Trophoblast cell (in vitro differentiated cells and primary cell): ENCODE data around the gene TXNRD2.

ENCODE experiments used
- DNase-seq, 2 donors: peaks; one replicate each; pipeline ENCODE4 v3.0.0-alpha.2; 2016
- H2AFZ ChIP-seq: 2 replicates; pipeline ENCODE4 v1.6.1; 2013; ENCODE audit warnings: low read length, moderate library complexity, mild to moderate bottlenecking; ENCODE audit not compliant: insufficient read depth, poor library complexity
- H2AK5ac ChIP-seq: 2 replicates; pipeline ENCODE4 v1.6.1; 2013; ENCODE audit warnings: mild to moderate bottlenecking, low read length
- H2BK120ac ChIP-seq: 2 replicates; pipeline ENCODE4 v1.6.1; 2013; ENCODE audit warnings: low read length, mild to moderate bottlenecking, moderate library complexity; ENCODE audit not compliant: insufficient read depth, poor library complexity
- H2BK12ac ChIP-seq: 2 replicates; pipeline ENCODE4 v1.6.1; 2013; ENCODE audit warnings: mild to moderate bottlenecking, low read length, moderate library complexity
- H2BK5ac ChIP-seq: 2 replicates; pipeline ENCODE4 v1.6.1; 2013; ENCODE audit warnings: low read length, low read depth, moderate library complexity, mild to moderate bottlenecking; ENCODE audit not compliant: poor library complexity
- H3K14ac ChIP-seq: 2 replicates; pipeline ENCODE4 v1.6.1; 2013; ENCODE audit warnings: mild to moderate bottlenecking, low read length
- H3K18ac ChIP-seq: 2 replicates; pipeline ENCODE4 v1.6.1; 2013; ENCODE audit warnings: mild to moderate bottlenecking, low read length
- H3K23ac ChIP-seq: 2 replicates; pipeline ENCODE4 v1.6.1; 2013; ENCODE audit warnings: low read length
- H3K27ac ChIP-seq: 2 replicates; pipeline ENCODE4 v1.5.1; 2013; ENCODE audit warnings: low read depth, mild to moderate bottlenecking, inconsistent platforms, low read length, moderate library complexity
- H3K27me3 ChIP-seq: 2 replicates; pipeline ENCODE4 v1.6.1; 2013; ENCODE audit warnings: inconsistent platforms, mild to moderate bottlenecking, low read length, moderate library complexity; ENCODE audit not compliant: insufficient read depth
- H3K36me3 ChIP-seq, 2 experiments: 1 replicate in 1 of 2; 2 replicates in 1 of 2; pipeline ENCODE4 v1.6.1; 2013; ENCODE audit warnings: low read length in 2 of 2, mild to moderate bottlenecking in 2 of 2, moderate library complexity in 1 of 2; ENCODE audit not compliant: insufficient read depth in 2 of 2, control insufficient read depth in 1 of 2
- H3K4ac ChIP-seq: 2 replicates; pipeline ENCODE4 v1.6.1; 2013; ENCODE audit warnings: low read depth, mild to moderate bottlenecking, low read length, moderate library complexity
- H3K4me1 ChIP-seq, 2 experiments: 1 replicate in 1 of 2; 2 replicates in 1 of 2; pipeline ENCODE4 v1.6.1; 2013; ENCODE audit warnings: low read length in 2 of 2, mild to moderate bottlenecking in 2 of 2, moderate library complexity in 1 of 2; ENCODE audit not compliant: insufficient read depth in 2 of 2, control insufficient read depth in 1 of 2
- H3K4me2 ChIP-seq: 2 replicates; pipeline ENCODE4 v1.6.1; 2013; ENCODE audit warnings: inconsistent platforms, mild to moderate bottlenecking, low read length, moderate library complexity
- H3K4me3 ChIP-seq: 2 replicates; pipeline ENCODE4 v1.5.1; 2013; ENCODE audit warnings: mild to moderate bottlenecking, low read depth, low read length, inconsistent platforms
- H3K79me1 ChIP-seq: one replicate; pipeline ENCODE4 v1.6.1; 2013; ENCODE audit warnings: low read length
- H3K79me2 ChIP-seq: 2 replicates; pipeline ENCODE4 v1.6.1; 2013; ENCODE audit warnings: low read length, mild to moderate bottlenecking; ENCODE audit not compliant: control insufficient read depth, insufficient read depth, poor library complexity
- H3K9ac ChIP-seq: 2 replicates; pipeline ENCODE4 v1.6.1; 2013; ENCODE audit warnings: mild to moderate bottlenecking, low read length
- H3K9me3 ChIP-seq: 2 replicates; pipeline ENCODE4 v1.6.1; 2013; ENCODE audit warnings: low read depth, mild to moderate bottlenecking, control low read depth, inconsistent platforms, low read length; ENCODE audit not compliant: insufficient read depth
- H4K12ac ChIP-seq: 2 replicates; pipeline ENCODE4 v1.6.1; 2013; ENCODE audit warnings: low read depth, mild to moderate bottlenecking, low read length, moderate library complexity
- H4K8ac ChIP-seq: 2 replicates; pipeline ENCODE4 v1.6.1; 2013; ENCODE audit warnings: low read depth, mild to moderate bottlenecking, low read length, moderate library complexity
- H4K91ac ChIP-seq: one replicate; pipeline ENCODE4 v1.6.1; 2013; ENCODE audit warnings: low read depth, mild to moderate bottlenecking, low read length, moderate library complexity
- WGBS: extraction: QIAGEN DNeasy Blood & Tissue Kit; methylation state at CpG from one replicate; pipeline ENCODE4 v1.1.7; 2013; ENCODE audit warnings: missing lambda C conversion rate; ENCODE audit not compliant: insufficient read length, insufficient coverage; ENCODE audit errors: extremely low coverage; 5-methylcytosine and 5-hydroxymethylcytosine counted together

TXNRD2 gene

GRCh38 chr22:19891317-19892256, 50.0 kb downstream of the TXNRD2 start:
- no CpG with 5 or more reads among the region's 32 CpGs for WGBS
- peak overlapping the region; percentile 93 for H3K14ac ChIP-seq
- H3K9me3 ChIP-seq = no peaks in the 10 kb centered on the region
- peak overlapping the region; percentile 85 for H4K8ac ChIP-seq
- peak overlapping the region; percentile 94 for H2BK12ac ChIP-seq
- peak overlapping the region; percentile 19 for H3K23ac ChIP-seq
- H3K9ac ChIP-seq = peak overlapping the region; percentile 44
- peak overlapping the region; percentile 85 for H3K18ac ChIP-seq
- H3K36me3 ChIP-seq = no peaks in the 10 kb centered on the region
- H3K79me2 ChIP-seq = peaks cover 17% of the 10 kb centered on the region
- H3K4me3 ChIP-seq = no peak overlapping the region
- H2BK120ac ChIP-seq = peak overlapping the region; percentile 95
- peak overlapping the region; percentile 98 for H4K91ac ChIP-seq
- H3K4ac ChIP-seq = peak overlapping the region; percentile 51
- H3K27ac ChIP-seq = peak overlapping the region; percentile 97
- H3K27me3 ChIP-seq = no peaks in the 10 kb centered on the region
- H2AFZ ChIP-seq = peak overlapping the region; percentile 33
- H2AK5ac ChIP-seq = peak overlapping the region; percentile 96
- H4K12ac ChIP-seq = no peak overlapping the region
- peak; percentile 92 to 95 for DNase-seq
- H3K4me1 ChIP-seq = peaks cover 28 to 42% of the 10 kb centered on the region in 2 experiments
- peaks cover 49% of the 10 kb centered on the region for H3K79me1 ChIP-seq
- peak overlapping the region; percentile 94 for H2BK5ac ChIP-seq
- H3K4me2 ChIP-seq = peak overlapping the region; percentile 52

GRCh38 chr22:19890502-19891316, 50.9 kb downstream of the TXNRD2 start:
- H3K9ac ChIP-seq = no peak overlapping the region
- H2BK12ac ChIP-seq = peak overlapping the region; percentile 85
- H2AK5ac ChIP-seq = peak overlapping the region; percentile 96
- H3K4me3 ChIP-seq = no peak overlapping the region
- no peak overlapping the region for H3K23ac ChIP-seq
- H3K27me3 ChIP-seq = no peaks in the 10 kb centered on the region
- H4K8ac ChIP-seq = peak overlapping the region; percentile 49
- no CpG with 5 or more reads among the region's 20 CpGs for WGBS
- peak; percentile 45 to 66 for DNase-seq
- peak overlapping the region; percentile 59 for H3K27ac ChIP-seq
- peak overlapping the region; percentile 71 for H3K14ac ChIP-seq
- peaks cover 17% of the 10 kb centered on the region for H3K79me2 ChIP-seq
- H2AFZ ChIP-seq = peak overlapping the region; percentile 20
- H2BK120ac ChIP-seq = peak overlapping the region; percentile 92
- H3K79me1 ChIP-seq = peaks cover 54% of the 10 kb centered on the region
- H3K4me2 ChIP-seq = no peak overlapping the region
- no peaks in the 10 kb centered on the region for H3K9me3 ChIP-seq
- H3K4ac ChIP-seq = peak overlapping the region; percentile 56
- H3K18ac ChIP-seq = peak overlapping the region; percentile 44
- no peak overlapping the region for H4K12ac ChIP-seq
- peak overlapping the region; percentile 98 for H4K91ac ChIP-seq
- H2BK5ac ChIP-seq = peak overlapping the region; percentile 93
- H3K4me1 ChIP-seq = peaks cover 36 to 47% of the 10 kb centered on the region in 2 experiments
- H3K36me3 ChIP-seq = no peaks in the 10 kb centered on the region

- H3K14ac ChIP-seq = peak overlapping the region; percentile 81
- H2AFZ ChIP-seq = peak overlapping the region; percentile 46
- peak overlapping the region; percentile 88 for H2AK5ac ChIP-seq
- peak overlapping the region; percentile 99 for H2BK12ac ChIP-seq
- H3K27ac ChIP-seq = no peak overlapping the region
- peaks cover 61% of the 10 kb centered on the region for H3K79me1 ChIP-seq
- H3K4me2 ChIP-seq = no peak overlapping the region
- no peak overlapping the region for H3K9ac ChIP-seq
- H2BK5ac ChIP-seq = peak overlapping the region; percentile 49
- peaks cover 40 to 53% of the 10 kb centered on the region in 2 experiments for H3K4me1 ChIP-seq
- no peak for DNase-seq
- H3K4ac ChIP-seq = peak overlapping the region; percentile 16
- WGBS = no CpG with 5 or more reads among the region's 9 CpGs
- H3K27me3 ChIP-seq = no peaks in the 10 kb centered on the region
- no peaks in the 10 kb centered on the region for H3K36me3 ChIP-seq
- peak overlapping the region; percentile 81 for H2BK120ac ChIP-seq
- no peak overlapping the region for H3K4me3 ChIP-seq
- H4K91ac ChIP-seq = peak overlapping the region; percentile 98
- peaks cover 17% of the 10 kb centered on the region for H3K79me2 ChIP-seq
- no peak overlapping the region for H3K23ac ChIP-seq
- no peaks in the 10 kb centered on the region for H3K9me3 ChIP-seq
- H4K12ac ChIP-seq = no peak overlapping the region
- H3K18ac ChIP-seq = peak overlapping the region; percentile 72
- H4K8ac ChIP-seq = no peak overlapping the region
Measured at GRCh38 chr22:19889951-19890350, 51.7 kb downstream of the TXNRD2 start.

- H3K4me1 ChIP-seq = peaks cover 39 to 50% of the 10 kb centered on the region in 2 experiments
- H3K27me3 ChIP-seq = no peaks in the 10 kb centered on the region
- no peak overlapping the region for H3K27ac ChIP-seq
- H3K4ac ChIP-seq = no peak overlapping the region
- H3K14ac ChIP-seq = peak overlapping the region; percentile 45
- H3K4me3 ChIP-seq = no peak overlapping the region
- peak overlapping the region; percentile 96 for H2BK12ac ChIP-seq
- H2BK5ac ChIP-seq = peak overlapping the region; percentile 36
- DNase-seq = no peak
- H2BK120ac ChIP-seq = peak overlapping the region; percentile 9
- no CpG with 5 or more reads among the region's 17 CpGs for WGBS
- H3K36me3 ChIP-seq = no peaks in the 10 kb centered on the region
- H4K12ac ChIP-seq = no peak overlapping the region
- peak overlapping the region; percentile 74 for H2AK5ac ChIP-seq
- H3K4me2 ChIP-seq = no peak overlapping the region
- H3K79me1 ChIP-seq = peaks cover 61% of the 10 kb centered on the region
- peaks cover 16% of the 10 kb centered on the region for H3K79me2 ChIP-seq
- H4K91ac ChIP-seq = peak overlapping the region; percentile 65
- H2AFZ ChIP-seq = no peak overlapping the region
- H3K23ac ChIP-seq = no peak overlapping the region
- no peak overlapping the region for H4K8ac ChIP-seq
- H3K9ac ChIP-seq = no peak overlapping the region
- no peak overlapping the region for H3K18ac ChIP-seq
- H3K9me3 ChIP-seq = no peaks in the 10 kb centered on the region
Measured at GRCh38 chr22:19888131-19888746, 53.4 kb downstream of the TXNRD2 start.
